H9 (cell line): ENCODE results near the gene SHLD2. TPM values are rescaled to one million over a fixed set of nuclear protein-coding genes. Genes with fewer than 3 reads are reported as not detected.
"Not testable (repeated sequence)": the region's sequence is repeated elsewhere in the genome, so short reads cannot be mapped to it uniquely, and the experiment has no call there.

ENCODE experiments used
- DNase-seq: peaks from one replicate; pipeline ENCODE4 v3.0.0-alpha.2; 2017
- H2AFZ ChIP-seq: one replicate; pipeline ENCODE4 v1.6.1; 2013; ENCODE audit warnings: mild to moderate bottlenecking, low read length, control low read depth, moderate library complexity
- H2AK5ac ChIP-seq: 2 replicates; pipeline ENCODE4 v1.6.1; 2013; ENCODE audit warnings: low read length, control low read depth, mixed read lengths; ENCODE audit not compliant: insufficient read length
- H2BK120ac ChIP-seq: one replicate; pipeline ENCODE4 v1.6.1; 2013; ENCODE audit warnings: low read depth, mild to moderate bottlenecking, low read length, control low read depth, inconsistent platforms; ENCODE audit not compliant: poor library complexity, severe bottlenecking
- H2BK12ac ChIP-seq: 2 replicates; pipeline ENCODE4 v1.6.1; 2013; ENCODE audit warnings: low read length, control low read depth, mixed read lengths, low read depth; ENCODE audit not compliant: insufficient read length
- H2BK15ac ChIP-seq: 2 replicates; pipeline ENCODE4 v1.6.1; 2013; ENCODE audit warnings: low read depth, low read length, control low read depth
- H2BK20ac ChIP-seq: one replicate; pipeline ENCODE4 v1.6.1; 2013; ENCODE audit warnings: low read depth, mild to moderate bottlenecking, low read length, control low read depth, inconsistent platforms; ENCODE audit not compliant: poor library complexity, severe bottlenecking
- H2BK5ac ChIP-seq: 2 replicates; pipeline ENCODE4 v1.6.1; 2013; ENCODE audit warnings: low read length, control low read depth, mixed read lengths; ENCODE audit not compliant: insufficient read length
- H3K14ac ChIP-seq: 2 replicates; pipeline ENCODE4 v1.6.1; 2013; ENCODE audit warnings: low read length, control low read depth; ENCODE audit not compliant: insufficient read depth
- H3K18ac ChIP-seq: 2 replicates; pipeline ENCODE4 v1.6.1; 2013; ENCODE audit warnings: low read depth, mild to moderate bottlenecking, mixed read lengths, low read length, control low read depth; ENCODE audit not compliant: insufficient read length
- H3K23ac ChIP-seq: 2 replicates; pipeline ENCODE4 v1.6.1; 2013; ENCODE audit warnings: low read length, control low read depth, mixed read lengths, low read depth; ENCODE audit not compliant: insufficient read length
- H3K23me2 ChIP-seq: 2 replicates; pipeline ENCODE4 v1.6.1; 2013; ENCODE audit warnings: low read depth, mild to moderate bottlenecking, mixed read lengths, low read length, control low read depth; ENCODE audit not compliant: insufficient read length, poor library complexity, severe bottlenecking
- H3K27ac ChIP-seq: 2 replicates; pipeline ENCODE4 v1.5.1; 2013; ENCODE audit warnings: low read length, control low read depth, mixed read lengths, low read depth; ENCODE audit not compliant: insufficient read length
- H3K27me3 ChIP-seq: 2 replicates; pipeline ENCODE4 v1.6.1; 2013; ENCODE audit warnings: low read length, control low read depth, inconsistent platforms; ENCODE audit not compliant: insufficient read depth
- H3K4ac ChIP-seq: 2 replicates; pipeline ENCODE4 v1.6.1; 2013; ENCODE audit warnings: low read depth, mild to moderate bottlenecking, control low read depth, inconsistent platforms, low read length, moderate library complexity
- H3K4me1 ChIP-seq: 2 replicates; pipeline ENCODE4 v1.6.1; 2013; ENCODE audit warnings: low read length, control low read depth, inconsistent platforms; ENCODE audit not compliant: insufficient read depth
- H3K4me2 ChIP-seq: 2 replicates; pipeline ENCODE4 v1.6.1; 2013; ENCODE audit warnings: low read length, control low read depth, mixed read lengths; ENCODE audit not compliant: insufficient read length, insufficient read depth
- H3K56ac ChIP-seq: 2 replicates; pipeline ENCODE4 v1.6.1; 2013; ENCODE audit warnings: low read depth, mild to moderate bottlenecking, mixed read lengths, low read length, control low read depth; ENCODE audit not compliant: insufficient read length
- H3K79me1 ChIP-seq: 2 replicates; pipeline ENCODE4 v1.6.1; 2013; ENCODE audit warnings: low read depth, mild to moderate bottlenecking, moderate library complexity, low read length, control low read depth, inconsistent platforms; ENCODE audit not compliant: insufficient read depth, poor library complexity, severe bottlenecking
- H3K79me2 ChIP-seq: 2 replicates; pipeline ENCODE4 v1.6.1; 2013; ENCODE audit warnings: low read length, control low read depth, inconsistent platforms; ENCODE audit not compliant: insufficient read depth
- H3K9ac ChIP-seq: 2 replicates; pipeline ENCODE4 v1.6.1; 2013; ENCODE audit warnings: low read length, control low read depth, mixed read lengths; ENCODE audit not compliant: insufficient read length; ENCODE audit errors: extremely low read depth
- H3K9me3 ChIP-seq: one replicate; pipeline ENCODE4 v1.6.1; 2013; ENCODE audit warnings: low read depth, low read length, inconsistent platforms; ENCODE audit not compliant: control insufficient read depth
- H3T11ph ChIP-seq: one replicate; pipeline ENCODE4 v1.6.1; 2013; ENCODE audit warnings: mild to moderate bottlenecking, low read length, control low read depth, inconsistent platforms
- H4K20me1 ChIP-seq: one replicate; pipeline ENCODE4 v1.6.1; 2013; ENCODE audit not compliant: control insufficient read depth, insufficient read length, insufficient read depth
- H4K5ac ChIP-seq: 2 replicates; pipeline ENCODE4 v1.6.1; 2013; ENCODE audit warnings: low read depth, mild to moderate bottlenecking, mixed read lengths, low read length, control low read depth; ENCODE audit not compliant: insufficient read length
- H4K8ac ChIP-seq: replicated peaks from 2 replicates; pipeline ENCODE4 v1.6.1; 2013; ENCODE audit warnings: low read length, control low read depth, mixed read lengths, low read depth; ENCODE audit not compliant: insufficient read length
- H4K91ac ChIP-seq: 2 replicates; pipeline ENCODE4 v1.6.1; 2013; ENCODE audit warnings: low read depth, mild to moderate bottlenecking, moderate library complexity, mixed read lengths, low read length, control low read depth; ENCODE audit not compliant: insufficient read length
- H3K27ac Mint-ChIP-seq, 3 experiments: 2 replicates in 2 of 3; 3 replicates in 1 of 3; pipeline ENCODE4 v1.8.0; 2020 to 2021; ENCODE audit warnings: mixed read lengths in 3 of 3, mild to moderate bottlenecking in 1 of 3, moderate library complexity in 1 of 3
- H3K27me3 Mint-ChIP-seq: 2 replicates; pipeline ENCODE4 v1.8.0; 2021; ENCODE audit warnings: low read depth, mild to moderate bottlenecking, moderate library complexity, mixed read lengths
- H3K36me3 Mint-ChIP-seq, 3 experiments: 2 replicates in 2 of 3; 3 replicates in 1 of 3; pipeline ENCODE4 v1.8.0; 2020 to 2021; ENCODE audit warnings: low read depth in 3 of 3, mixed read lengths in 3 of 3; ENCODE audit not compliant: insufficient read depth in 1 of 3
- H3K4me1 Mint-ChIP-seq, 2 experiments: 2 replicates each; pipeline ENCODE4 v1.8.0; 2020; ENCODE audit warnings: mixed read lengths in 2 of 2
- H3K4me3 Mint-ChIP-seq, 2 experiments: 2 replicates in 1 of 2; 3 replicates in 1 of 2; pipeline ENCODE4 v1.8.0; 2020 to 2021; ENCODE audit warnings: mild to moderate bottlenecking in 2 of 2, mixed read lengths in 2 of 2, moderate library complexity in 1 of 2
- H3K9me3 Mint-ChIP-seq, 2 experiments: 2 replicates in 1 of 2; 3 replicates in 1 of 2; pipeline ENCODE4 v1.8.0; 2020; ENCODE audit warnings: mild to moderate bottlenecking in 2 of 2, mixed read lengths in 2 of 2, moderate library complexity in 1 of 2
- WGBS: extraction: QIAGEN DNeasy Blood & Tissue Kit; methylation state at CpG from one replicate; pipeline ENCODE4 v1.1.7; 2013; ENCODE audit warnings: missing lambda C conversion rate, low lambda C conversion rate, mixed read lengths; ENCODE audit not compliant: insufficient read length; ENCODE audit errors: extremely low coverage; 5-methylcytosine and 5-hydroxymethylcytosine counted together
- total RNA-seq: library from RNA; stranded (reverse); gene quantifications from 2 replicates; pipeline ENCODE4 v1.2.1, GENCODE V29; 2021

SHLD2 gene
- total RNA-seq, 1 experiment from 2014 or later, result 27.8 TPM

DNA sequence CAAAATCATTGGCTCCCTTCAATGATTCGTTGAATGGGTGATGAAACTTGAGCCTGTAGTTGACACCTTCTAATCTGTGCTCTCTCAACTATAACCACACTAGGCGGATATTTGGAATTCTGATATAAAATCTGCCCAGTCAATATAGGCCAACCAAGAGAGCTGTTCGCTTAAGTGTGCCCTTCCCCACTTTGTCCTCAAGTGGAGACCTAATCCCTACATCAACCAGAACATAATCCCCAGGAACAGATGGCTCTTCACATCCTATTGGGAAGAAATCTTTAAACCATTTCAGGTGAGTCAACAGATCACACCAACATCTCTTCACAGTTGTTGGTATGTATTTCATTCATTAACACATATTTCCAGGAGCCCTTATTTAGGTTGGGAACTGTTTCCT, 96.8 kb downstream of the SHLD2 start:
- not testable (repeated sequence) for H2AK5ac ChIP-seq, H2BK5ac ChIP-seq, H3K14ac ChIP-seq, H3K23ac ChIP-seq, H2BK12ac ChIP-seq, H3K79me1 ChIP-seq, H3K4me3 Mint-ChIP-seq, H4K5ac ChIP-seq, H2AFZ ChIP-seq, H3K9me3 Mint-ChIP-seq, H3K4me2 ChIP-seq, H2BK20ac ChIP-seq, H3K56ac ChIP-seq, H3K4me1 ChIP-seq, H2BK15ac ChIP-seq, H3K4me1 Mint-ChIP-seq, H4K8ac ChIP-seq, H3K23me2 ChIP-seq, H3K79me2 ChIP-seq, H3K9ac ChIP-seq, H3K27me3 ChIP-seq, H4K91ac ChIP-seq, H4K20me1 ChIP-seq, H3K27ac ChIP-seq, H3T11ph ChIP-seq, H3K27ac Mint-ChIP-seq, H3K18ac ChIP-seq, H2BK120ac ChIP-seq, H3K4ac ChIP-seq, H3K27me3 Mint-ChIP-seq, DNase-seq, H3K9me3 ChIP-seq
- peaks cover 7 to 13% (median 11%) of the 10 kb centered on the region in 3 experiments; a peak in 6 of 7 replicates for H3K36me3 Mint-ChIP-seq
- WGBS, result no CpG with 5 or more reads among the region's 3 CpGs

- H3K27ac Mint-ChIP-seq, H2BK12ac ChIP-seq, H3K4ac ChIP-seq, H2AFZ ChIP-seq, H3K23me2 ChIP-seq, H3K27ac ChIP-seq, H3K4me2 ChIP-seq, H3K18ac ChIP-seq, H3K27me3 Mint-ChIP-seq, H4K5ac ChIP-seq, H3K56ac ChIP-seq, H2BK20ac ChIP-seq, H4K91ac ChIP-seq, H3K23ac ChIP-seq, DNase-seq, H3K27me3 ChIP-seq, H3K9ac ChIP-seq, H4K8ac ChIP-seq, H2BK120ac ChIP-seq, H3K4me1 Mint-ChIP-seq, H2BK15ac ChIP-seq, H3K36me3 Mint-ChIP-seq, H3K79me2 ChIP-seq, H3K9me3 Mint-ChIP-seq, H2AK5ac ChIP-seq, H3T11ph ChIP-seq, H3K9me3 ChIP-seq, H3K14ac ChIP-seq, H3K79me1 ChIP-seq, H3K4me1 ChIP-seq, H2BK5ac ChIP-seq, H4K20me1 ChIP-seq, H3K4me3 Mint-ChIP-seq: not testable (repeated sequence)
- WGBS, result no CpG with 5 or more reads among the region's 6 CpGs
These were observed 105.9 kb downstream of the SHLD2 start for GRCh38 chr10:87200924-87201323.
